Thoracic aorta (tissue), 2 donors: ENCODE data around the gene PSMA2. TPM values are rescaled to one million over a fixed set of nuclear protein-coding genes. Genes with fewer than 3 reads are reported as not detected.

Source experiments
- ATAC-seq: fragments of 150-250 bp; one replicate; pipeline ENCODE4 v1.8.0; 2017; ENCODE audit warnings: low read depth; ENCODE audit not compliant: insufficient number of reproducible peaks, low FRiP score
- DNase-seq: peaks from one replicate; pipeline ENCODE4 v3.0.0-alpha.2; 2020; ENCODE audit warnings: low spot score
- H3K27ac ChIP-seq, 2 donors: fragments of 200-600 bp; sonication (generic); 1 replicate in 1 of 2; 2 replicates in 1 of 2; pipeline ENCODE4 v1.5.1; 2016; ENCODE audit warnings: mild to moderate bottlenecking in 2 of 2, moderate library complexity in 2 of 2
- H3K27me3 ChIP-seq: fragments of 200-600 bp; sonication (generic); replicated peaks from 2 replicates; pipeline ENCODE4 v1.6.0; 2016; ENCODE audit warnings: mild to moderate bottlenecking; ENCODE audit not compliant: insufficient read depth
- H3K36me3 ChIP-seq: fragments of 200-600 bp; sonication (generic); one replicate; pipeline ENCODE4 v1.5.1; 2016
- H3K4me1 ChIP-seq, 2 donors: fragments of 200-600 bp; sonication (generic); 1 replicate in 1 of 2; 2 replicates in 1 of 2; pipeline versions ENCODE4 v1.5.1 to v1.6.0; 2016; ENCODE audit warnings: low read depth in 2 of 2, mild to moderate bottlenecking in 1 of 2; ENCODE audit not compliant: control insufficient read depth in 1 of 2
- H3K4me3 ChIP-seq: fragments of 200-600 bp; sonication (generic); 2 replicates; pipeline ENCODE4 v1.5.1; 2016; ENCODE audit warnings: mild to moderate bottlenecking
- H3K9me3 ChIP-seq: fragments of 200-600 bp; sonication (generic); 2 replicates; pipeline ENCODE4 v1.5.1; 2016
- total RNA-seq, 2 donors: library from RNA; depleted of rRNA; stranded (reverse); fragments of >200 nt; gene quantifications; one replicate each; pipeline versions ENCODE4 v1.1.0 to v1.2.3, GENCODE V29; 2016
- TF ChIP-seq, protein P1 (sequence below): fragments of 200-600 bp; sonication (generic); IDR thresholded peaks from one replicate; pipeline ENCODE4 v1.5.1; 2019; ENCODE audit warnings: antibody characterized with exemption

PSMA2 gene
- total RNA-seq, result 10 to 100 TPM; 30.2 to 53.6 TPM

DNA sequence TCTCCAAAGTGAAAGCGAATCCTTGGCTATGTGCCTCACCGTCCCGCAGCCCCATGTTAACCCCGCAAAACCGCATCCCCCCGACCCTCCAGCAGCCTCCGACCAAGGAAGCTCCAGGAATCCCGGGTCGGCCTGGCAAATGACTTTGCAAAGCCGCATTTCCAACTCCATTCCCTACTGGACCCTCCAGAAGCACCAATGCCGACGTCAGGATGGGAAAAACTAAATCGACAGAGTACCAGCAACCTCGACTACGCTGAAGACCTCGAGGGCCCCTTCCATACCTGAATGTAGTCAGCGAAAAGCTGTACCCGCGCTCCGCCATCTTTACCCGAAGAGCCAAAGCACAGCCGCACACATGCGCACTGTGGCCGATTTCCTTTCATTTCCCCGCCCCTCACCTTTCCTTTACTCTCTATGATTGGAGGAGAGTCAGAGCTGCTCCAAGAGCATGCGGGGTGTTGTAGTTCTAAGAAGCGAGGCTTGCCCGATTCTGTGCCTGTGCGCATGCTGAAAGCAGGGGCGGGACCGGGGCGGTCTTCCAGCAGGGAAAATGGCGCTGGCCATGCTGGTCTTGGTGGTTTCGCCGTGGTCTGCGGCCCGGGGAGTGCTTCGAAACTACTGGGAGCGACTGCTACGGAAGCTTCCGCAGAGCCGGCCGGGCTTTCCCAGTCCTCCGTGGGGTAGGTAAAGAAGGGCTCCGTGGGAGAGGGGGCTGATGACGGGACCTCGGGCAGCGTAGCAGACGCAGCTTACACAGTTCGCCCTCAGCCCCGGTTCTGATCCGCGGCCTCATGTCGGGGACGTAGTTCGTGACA, at the start of gene PSMA2, which contains the start of gene MRPL32:
Gene PSMA2, minus strand, starts transcription at position 341 of the 818 bp plus-strand sequence. Its CDS starts 16 bp downstream, at position 325.
Gene MRPL32, plus strand, starts transcription at position 543 of the 818 bp plus-strand sequence. Its CDS starts 11 bp downstream, at position 554.
- Histone ChIP-seq H3K27me3 (no peaks in the 10 kb centered on the region), H3K27ac (peak within 1 kb of the TSS; percentile 68 to 78), H3K4me3 (peak within 1 kb of the TSS; percentile 92), H3K9me3 (no peaks in the 10 kb centered on the region), H3K4me1 (peaks cover 24 to 55% of the 10 kb centered on the region in 2 donors), H3K36me3 (peaks cover 18% of the 10 kb centered on the region)
- ATAC-seq (peak; percentile 100), DNase-seq (peak; percentile 91)
- TF ChIP-seq, protein P1, sequence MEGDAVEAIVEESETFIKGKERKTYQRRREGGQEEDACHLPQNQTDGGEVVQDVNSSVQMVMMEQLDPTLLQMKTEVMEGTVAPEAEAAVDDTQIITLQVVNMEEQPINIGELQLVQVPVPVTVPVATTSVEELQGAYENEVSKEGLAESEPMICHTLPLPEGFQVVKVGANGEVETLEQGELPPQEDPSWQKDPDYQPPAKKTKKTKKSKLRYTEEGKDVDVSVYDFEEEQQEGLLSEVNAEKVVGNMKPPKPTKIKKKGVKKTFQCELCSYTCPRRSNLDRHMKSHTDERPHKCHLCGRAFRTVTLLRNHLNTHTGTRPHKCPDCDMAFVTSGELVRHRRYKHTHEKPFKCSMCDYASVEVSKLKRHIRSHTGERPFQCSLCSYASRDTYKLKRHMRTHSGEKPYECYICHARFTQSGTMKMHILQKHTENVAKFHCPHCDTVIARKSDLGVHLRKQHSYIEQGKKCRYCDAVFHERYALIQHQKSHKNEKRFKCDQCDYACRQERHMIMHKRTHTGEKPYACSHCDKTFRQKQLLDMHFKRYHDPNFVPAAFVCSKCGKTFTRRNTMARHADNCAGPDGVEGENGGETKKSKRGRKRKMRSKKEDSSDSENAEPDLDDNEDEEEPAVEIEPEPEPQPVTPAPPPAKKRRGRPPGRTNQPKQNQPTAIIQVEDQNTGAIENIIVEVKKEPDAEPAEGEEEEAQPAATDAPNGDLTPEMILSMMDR, result no peak

DNA sequence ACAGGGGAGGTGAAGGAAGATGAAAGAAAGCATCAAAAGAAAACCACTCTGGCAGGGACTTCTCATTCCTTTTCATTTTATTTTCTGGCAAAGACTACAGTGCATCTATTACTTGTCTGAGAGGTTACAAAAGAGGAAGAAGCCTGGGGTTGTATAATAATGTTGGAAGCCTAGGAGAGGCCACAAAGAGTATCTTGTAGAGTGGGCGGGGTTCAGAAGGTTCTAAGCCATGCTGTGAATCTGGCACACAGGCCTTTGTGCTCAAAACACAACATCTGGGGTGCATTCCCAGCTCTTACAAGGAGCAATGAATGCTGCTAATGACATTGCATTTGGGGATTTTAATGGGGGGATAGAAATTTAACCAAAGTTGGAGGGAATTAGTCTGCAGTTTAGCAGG, 49.6 kb upstream of the PSMA2 start:
- Histone ChIP-seq H3K27me3 (no peaks in the 10 kb centered on the region), H3K9me3 (peaks cover 4% of the 10 kb centered on the region), H3K4me3 (no peak overlapping the region), H3K36me3 (no peaks in the 10 kb centered on the region), H3K27ac (no peak overlapping the region), H3K4me1 (no peaks in the 10 kb centered on the region)
- ATAC-seq (no peak), DNase-seq (no peak)
- TF ChIP-seq, protein P1, result no peak

DNA sequence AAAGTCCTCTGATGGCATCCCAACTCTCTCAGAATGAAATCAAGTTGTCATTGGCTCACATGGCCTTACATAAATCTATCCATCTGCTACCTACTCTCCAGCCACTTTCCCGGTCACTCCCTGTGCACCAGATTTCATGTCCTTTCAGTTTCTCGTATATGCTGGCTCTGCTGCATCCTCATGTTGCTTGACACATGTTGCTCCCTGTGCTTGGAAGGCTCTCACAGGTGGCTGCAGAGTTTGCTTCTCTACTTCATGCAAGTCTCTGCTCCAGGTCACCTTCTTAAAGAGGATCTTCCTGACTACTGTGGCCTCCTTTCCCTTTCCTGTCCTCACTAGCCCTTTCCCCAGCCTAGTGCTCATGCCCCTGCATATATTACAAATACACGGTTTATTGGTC, 48.5 kb upstream of the PSMA2 start:
- Histone ChIP-seq H3K27me3 (no peaks in the 10 kb centered on the region), H3K4me1 (no peaks in the 10 kb centered on the region), H3K4me3 (no peak overlapping the region), H3K27ac (no peak overlapping the region), H3K9me3 (peaks cover 4% of the 10 kb centered on the region), H3K36me3 (no peaks in the 10 kb centered on the region)
- ATAC-seq (no peak), DNase-seq (no peak)
- TF ChIP-seq, protein P1, result no peak

DNA sequence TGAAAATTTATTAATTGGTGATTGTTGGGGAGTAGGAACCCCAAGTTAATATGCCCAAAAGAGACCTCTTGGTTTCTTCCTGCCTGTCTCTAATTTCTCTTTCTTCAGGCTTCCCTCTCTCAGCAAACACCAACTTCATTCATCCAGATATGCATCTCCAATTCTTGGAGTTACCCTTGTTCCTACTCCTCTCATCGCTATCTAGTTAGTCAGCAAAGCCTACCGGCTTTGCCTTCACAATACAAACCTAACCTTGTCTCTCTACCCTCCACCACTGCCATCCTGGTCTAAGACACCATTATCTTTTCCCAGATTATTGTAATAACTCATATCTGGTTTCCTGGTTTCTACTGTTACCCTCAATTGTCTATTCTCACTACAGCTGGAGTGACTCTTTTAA, 48.1 kb upstream of the PSMA2 start:
- no peak for DNase-seq
- Histone ChIP-seq H3K27me3 (no peaks in the 10 kb centered on the region), H3K27ac (no peak overlapping the region), H3K4me3 (no peak overlapping the region), H3K36me3 (no peaks in the 10 kb centered on the region), H3K4me1 (no peaks in the 10 kb centered on the region), H3K9me3 (peaks cover 4% of the 10 kb centered on the region)
- TF ChIP-seq, protein P1, result no peak
- no peak for ATAC-seq

DNA sequence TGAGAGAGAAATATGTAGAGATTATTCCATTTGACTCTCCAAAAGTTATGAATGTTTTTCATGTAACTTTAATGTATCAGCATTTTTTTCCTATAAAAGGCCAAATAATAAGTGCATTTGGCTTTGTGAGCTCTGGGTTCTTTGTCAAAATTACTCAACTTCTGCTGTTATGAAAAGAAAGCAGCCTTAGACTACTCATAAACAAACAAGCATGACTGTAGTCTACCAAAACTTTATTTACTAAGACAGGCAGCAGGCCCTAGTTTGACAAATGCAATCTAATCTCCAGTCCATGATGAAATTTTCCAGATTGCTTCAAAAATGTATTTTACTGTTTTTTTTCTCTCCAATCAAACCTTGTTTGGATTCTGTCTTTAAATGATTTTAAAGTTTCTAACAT, 46.5 kb upstream of the PSMA2 start:
- H3K4me1 ChIP-seq, result no peaks in the 10 kb centered on the region
- no peak for DNase-seq
- H3K36me3 ChIP-seq, result no peaks in the 10 kb centered on the region
- no peak overlapping the region for H3K4me3 ChIP-seq
- TF ChIP-seq, protein P1, result no peak
- H3K27me3 ChIP-seq, result no peaks in the 10 kb centered on the region
- no peaks in the 10 kb centered on the region for H3K9me3 ChIP-seq
- no peak overlapping the region for H3K27ac ChIP-seq
- no peak for ATAC-seq
